ENCODE measurements around the gene PRKAG2.

PRKAG2 gene

DNA sequence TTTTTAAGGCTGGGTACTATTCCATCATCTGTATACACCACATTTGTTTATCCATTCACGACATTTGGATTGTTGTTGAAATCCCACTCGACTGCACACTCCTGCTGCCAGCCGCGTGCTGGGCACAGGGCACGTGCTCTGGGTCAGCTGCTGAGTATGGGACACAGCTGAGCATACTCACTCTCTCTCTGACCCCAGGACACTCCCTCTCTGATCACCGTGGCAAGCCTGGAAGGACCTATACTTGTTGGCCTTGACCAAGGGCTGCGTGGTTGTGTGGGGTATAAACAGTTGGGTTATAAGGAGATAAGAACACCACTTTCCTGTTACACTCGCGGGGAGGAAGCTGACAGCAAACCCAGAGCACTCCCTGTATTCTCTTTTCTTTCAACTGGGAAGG is 204.2 kb downstream of the PRKAG2 start:
- H3K4me3 ChIP-seq (ENCODE audit: low read depth, low read length) = no peak overlapping the region
- TF ChIP-seq, protein P1, sequence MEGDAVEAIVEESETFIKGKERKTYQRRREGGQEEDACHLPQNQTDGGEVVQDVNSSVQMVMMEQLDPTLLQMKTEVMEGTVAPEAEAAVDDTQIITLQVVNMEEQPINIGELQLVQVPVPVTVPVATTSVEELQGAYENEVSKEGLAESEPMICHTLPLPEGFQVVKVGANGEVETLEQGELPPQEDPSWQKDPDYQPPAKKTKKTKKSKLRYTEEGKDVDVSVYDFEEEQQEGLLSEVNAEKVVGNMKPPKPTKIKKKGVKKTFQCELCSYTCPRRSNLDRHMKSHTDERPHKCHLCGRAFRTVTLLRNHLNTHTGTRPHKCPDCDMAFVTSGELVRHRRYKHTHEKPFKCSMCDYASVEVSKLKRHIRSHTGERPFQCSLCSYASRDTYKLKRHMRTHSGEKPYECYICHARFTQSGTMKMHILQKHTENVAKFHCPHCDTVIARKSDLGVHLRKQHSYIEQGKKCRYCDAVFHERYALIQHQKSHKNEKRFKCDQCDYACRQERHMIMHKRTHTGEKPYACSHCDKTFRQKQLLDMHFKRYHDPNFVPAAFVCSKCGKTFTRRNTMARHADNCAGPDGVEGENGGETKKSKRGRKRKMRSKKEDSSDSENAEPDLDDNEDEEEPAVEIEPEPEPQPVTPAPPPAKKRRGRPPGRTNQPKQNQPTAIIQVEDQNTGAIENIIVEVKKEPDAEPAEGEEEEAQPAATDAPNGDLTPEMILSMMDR (IDR thresholded peaks at IDR 0.05; ENCODE audit: insufficient read depth, low read depth, low read length, missing control alignments) = no peak
- DNase-seq (ENCODE audit: low read depth) = no peak

DNA sequence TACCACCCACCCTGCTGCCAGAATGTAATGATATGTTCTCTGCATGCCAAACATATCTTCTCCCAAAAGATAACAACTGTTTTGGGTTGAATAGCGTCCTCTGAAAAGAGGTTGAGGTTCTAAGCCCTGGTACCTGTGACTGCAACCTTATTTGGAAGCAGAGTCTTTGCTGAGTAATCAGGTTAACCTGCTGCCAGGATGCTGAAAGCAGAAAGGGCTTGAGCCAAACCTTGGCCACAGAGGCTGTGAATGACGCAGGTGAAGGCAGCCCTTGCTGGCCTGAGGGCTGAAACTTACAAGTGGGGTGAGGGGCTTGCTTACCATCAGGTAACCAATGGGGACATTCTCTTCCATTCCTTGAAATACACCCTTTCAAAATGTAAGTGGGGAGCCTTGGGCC is 205.4 kb downstream of the PRKAG2 start:
- TF ChIP-seq, protein P1 (IDR thresholded peaks at IDR 0.05; ENCODE audit: insufficient read depth, low read depth, low read length, missing control alignments) = no peak
- no peak overlapping the region for H3K4me3 ChIP-seq (ENCODE audit: low read depth, low read length)
- no peak for DNase-seq (ENCODE audit: low read depth)

DNA sequence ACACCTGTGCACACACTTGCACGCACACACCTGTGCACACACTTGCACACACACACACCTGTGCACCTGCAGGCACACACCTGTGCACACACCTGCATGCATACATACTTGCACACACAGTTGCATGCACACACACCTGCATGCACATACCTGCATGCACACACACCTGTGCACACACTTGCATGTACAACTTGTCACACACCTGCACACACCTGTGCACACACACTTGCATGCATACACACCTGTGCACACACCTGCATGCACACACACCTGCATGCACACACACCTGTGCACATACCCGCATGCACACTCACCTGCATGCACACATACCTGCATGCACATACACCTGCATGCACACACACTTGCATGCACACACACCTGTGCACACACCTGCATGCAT is 207.2 kb downstream of the PRKAG2 start:
- TF ChIP-seq, protein P1 (IDR thresholded peaks at IDR 0.05; ENCODE audit: insufficient read depth, low read depth, low read length, missing control alignments) = no peak
- DNase-seq (ENCODE audit: low read depth) = no peak
- no peak overlapping the region for H3K4me3 ChIP-seq (ENCODE audit: low read depth, low read length)

DNA sequence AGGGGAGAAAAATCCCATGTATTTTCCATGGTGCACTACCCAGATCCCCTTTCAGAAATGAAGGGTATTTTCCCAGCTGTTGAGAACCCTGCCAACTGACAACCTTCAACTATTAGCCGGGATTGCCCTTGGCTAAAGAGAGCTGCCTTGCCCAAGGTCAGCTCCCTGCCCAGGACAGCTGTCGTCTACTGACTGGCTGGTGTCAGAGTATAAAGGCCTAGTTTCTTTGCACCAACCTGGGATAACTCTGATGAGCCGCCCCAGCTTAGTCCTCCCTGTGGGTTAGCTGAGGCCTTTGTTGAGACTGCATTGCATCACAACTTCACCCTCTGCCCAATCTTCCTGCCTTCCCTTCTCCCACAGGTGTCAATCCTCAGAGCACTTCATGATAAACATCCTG is 210.0 kb downstream of the PRKAG2 start:
- TF ChIP-seq, protein P1 (IDR thresholded peaks at IDR 0.05; ENCODE audit: insufficient read depth, low read depth, low read length, missing control alignments) = no peak
- no peak overlapping the region for H3K4me3 ChIP-seq (ENCODE audit: low read depth, low read length)
- DNase-seq (ENCODE audit: low read depth) = no peak

DNA sequence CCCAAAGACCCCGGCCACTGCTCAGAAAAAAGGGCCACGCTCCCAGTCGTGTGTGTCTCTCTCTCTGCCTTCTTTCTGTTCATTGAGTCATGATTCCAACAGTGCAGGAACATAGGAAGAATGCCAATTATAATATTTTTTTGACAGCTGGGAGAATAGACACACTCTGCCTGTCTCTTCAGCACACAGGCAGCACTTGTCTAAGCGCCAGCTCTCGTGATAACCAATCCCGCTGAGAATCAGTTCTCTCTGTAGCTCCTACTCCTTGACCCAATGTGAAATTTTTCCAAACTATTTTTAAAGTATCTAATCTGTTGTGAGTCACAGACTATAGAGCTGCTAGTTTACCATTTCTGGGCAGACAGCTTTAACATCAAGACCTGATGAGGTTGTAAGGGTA is 211.5 kb downstream of the PRKAG2 start:
- TF ChIP-seq, protein P1 (IDR thresholded peaks at IDR 0.05; ENCODE audit: insufficient read depth, low read depth, low read length, missing control alignments) = no peak
- no peak for DNase-seq (ENCODE audit: low read depth)
- H3K4me3 ChIP-seq (ENCODE audit: low read depth, low read length) = no peak overlapping the region

DNA sequence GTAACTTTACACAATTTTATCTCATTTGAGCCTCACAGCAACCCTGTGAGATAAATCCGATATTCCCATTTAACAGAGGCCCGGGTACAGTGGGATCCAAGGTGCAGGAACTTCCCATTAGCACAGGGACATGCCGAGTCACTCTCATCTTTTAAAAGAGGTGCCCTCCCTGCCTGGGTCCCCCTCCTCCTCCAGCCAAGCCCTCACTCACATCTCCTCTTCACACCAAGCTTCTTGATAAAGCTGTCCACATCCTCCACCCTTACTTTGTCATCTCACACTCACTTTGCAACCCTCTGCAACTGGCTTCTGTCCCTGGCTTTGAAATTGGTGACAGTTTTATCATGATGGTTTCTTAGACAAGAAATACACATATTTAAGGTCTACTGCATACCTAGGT is 212.6 kb downstream of the PRKAG2 start:
- no peak overlapping the region for H3K4me3 ChIP-seq (ENCODE audit: low read depth, low read length)
- no peak for DNase-seq (ENCODE audit: low read depth)
- TF ChIP-seq, protein P1 (IDR thresholded peaks at IDR 0.05; ENCODE audit: insufficient read depth, low read depth, low read length, missing control alignments) = no peak

DNA sequence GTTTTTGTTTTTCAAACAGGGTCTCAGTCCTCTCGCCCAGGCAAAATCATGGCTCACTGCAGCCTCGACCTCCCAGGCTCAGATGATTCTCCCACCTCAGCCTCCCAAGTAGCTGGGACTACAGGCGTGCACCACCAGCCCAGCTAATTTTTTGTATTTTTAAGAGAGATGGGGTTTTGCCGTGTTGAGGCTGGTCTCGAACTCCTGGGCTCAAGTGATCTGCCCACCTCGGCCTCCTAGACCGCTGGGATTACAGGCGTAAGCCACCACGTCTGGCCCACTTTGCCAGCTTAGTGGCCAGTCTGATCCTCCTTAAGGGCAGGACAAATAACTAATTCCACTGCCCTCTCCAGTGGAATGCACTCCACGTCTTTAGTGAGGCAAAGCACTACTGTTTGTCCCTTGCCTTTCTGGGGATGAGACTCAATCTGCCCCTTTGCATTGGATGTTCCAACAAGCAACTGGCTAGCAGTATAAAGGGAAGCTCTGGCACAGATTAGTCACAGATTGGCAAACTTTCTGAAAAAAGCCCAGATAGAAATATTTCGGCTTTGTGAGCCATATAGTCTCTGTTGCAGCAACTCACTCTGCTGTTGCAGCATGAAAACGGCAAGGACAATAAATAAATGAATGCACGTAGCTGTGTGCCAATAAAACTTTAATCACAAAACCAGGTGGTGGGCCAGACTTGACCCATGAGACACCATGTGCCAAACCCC is 213.4 kb downstream of the PRKAG2 start:
- H3K4me3 ChIP-seq (ENCODE audit: low read depth, low read length) = no peak overlapping the region
- DNase-seq (ENCODE audit: low read depth) = no peak
- TF ChIP-seq, protein P1 (IDR thresholded peaks at IDR 0.05; ENCODE audit: insufficient read depth, low read depth, low read length, missing control alignments) = no peak
